GM21526 (cell line): ENCODE data around the gene RTN1.

Source experiments
- ATAC-seq: cut with Tn5 transposase; IDR thresholded peaks from one replicate; pipeline ENCODE4 v1.9.1; 2021; ENCODE audit warnings: moderate library complexity; ENCODE audit not compliant: unreplicated experiment, low FRiP score

The RTN1 gene

DNA sequence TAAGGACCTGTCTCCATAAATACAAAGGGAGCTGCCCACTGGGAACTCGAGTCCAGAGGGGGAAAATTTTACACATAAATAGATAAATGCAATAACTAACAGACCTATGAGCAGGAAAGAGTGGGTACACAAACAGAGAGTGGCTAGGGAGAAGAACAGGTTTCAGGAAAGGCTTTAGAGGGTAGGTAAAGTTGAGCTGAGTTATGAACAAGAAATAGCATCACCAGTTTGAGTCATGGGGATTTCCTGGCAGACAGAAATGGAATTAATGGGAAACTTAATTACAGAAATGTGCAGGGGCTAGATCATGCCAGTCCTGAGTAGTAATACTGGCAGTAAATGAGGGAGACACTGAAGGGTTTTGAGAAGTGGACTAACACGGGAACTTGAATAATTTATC, 236.0 kb downstream of the RTN1 start:
- ATAC-seq: no peak

DNA sequence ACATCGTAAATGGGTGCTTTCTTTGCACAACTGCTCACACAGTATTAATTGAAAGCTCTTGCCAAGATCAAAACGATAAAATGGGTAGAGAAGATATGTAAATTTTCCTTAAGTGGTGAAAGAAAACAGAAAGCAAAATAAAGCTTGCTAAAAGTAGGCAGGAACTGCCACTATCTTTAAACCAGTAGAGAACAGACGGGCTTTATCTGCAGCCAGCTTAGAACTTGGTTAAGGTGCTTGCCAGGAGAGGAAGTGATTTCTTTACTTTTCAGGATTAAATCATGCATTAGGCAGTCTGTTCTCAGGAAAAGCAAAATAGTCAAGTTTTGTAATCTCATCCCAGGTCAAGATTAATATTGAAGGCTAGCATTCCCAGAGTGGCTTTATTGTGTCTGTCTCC, 237.1 kb downstream of the RTN1 start:
- ATAC-seq: no peak

DNA sequence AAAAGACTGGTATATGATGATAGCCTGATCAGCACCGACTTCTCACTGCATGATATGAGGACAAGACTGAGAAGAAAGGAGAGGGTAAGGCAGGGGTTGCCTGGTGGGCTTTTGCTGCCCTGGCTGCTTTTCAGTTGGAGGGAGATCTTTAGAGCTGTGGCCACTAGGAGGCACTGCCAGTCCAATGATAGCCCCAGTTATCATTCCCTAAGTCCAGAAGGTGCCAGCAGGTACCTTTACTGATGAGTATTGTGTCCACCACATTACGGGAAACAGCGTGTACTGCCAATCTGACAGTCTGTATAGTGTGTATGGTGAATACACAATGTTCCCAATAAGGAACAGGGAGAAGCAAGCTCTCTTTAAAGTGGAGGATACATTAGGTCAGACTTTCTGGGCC, 238.2 kb downstream of the RTN1 start:
- no peak for ATAC-seq

- ATAC-seq: no peak
Measured at GRCh38 chr14:59631237-59631636, 239.3 kb downstream of the RTN1 start.

DNA sequence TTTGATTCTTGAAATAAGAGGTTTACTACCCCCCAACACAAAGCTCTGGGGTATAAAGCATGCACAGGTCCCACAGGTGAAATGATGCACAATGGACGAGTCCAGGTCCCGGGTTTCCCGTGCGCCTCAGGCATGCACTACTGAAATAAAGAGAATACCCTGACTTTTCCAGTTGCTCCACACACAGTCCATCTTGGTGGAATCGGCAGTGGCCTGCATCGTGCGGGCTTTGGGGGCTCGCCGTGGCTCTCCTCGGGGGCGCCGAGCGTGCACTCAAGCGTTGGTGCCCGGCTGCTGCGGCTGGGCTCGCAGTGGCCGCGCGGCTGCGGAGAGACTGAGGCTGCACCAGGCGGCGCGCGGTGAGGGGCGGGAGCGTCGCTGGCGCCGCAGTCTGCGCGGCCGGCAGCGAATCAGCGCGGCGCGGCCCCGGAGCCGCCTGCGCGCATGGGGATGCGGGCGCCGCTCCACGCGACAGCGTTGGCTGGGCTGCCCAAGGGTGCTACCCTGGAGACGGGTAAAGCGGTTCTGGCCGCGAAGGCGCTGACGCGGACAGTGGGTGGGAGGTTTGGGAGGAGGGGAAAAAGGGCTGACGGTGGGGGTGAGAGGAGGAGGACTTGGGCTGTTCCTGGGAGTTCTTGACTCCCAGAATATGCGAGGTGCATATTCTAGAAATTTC, 240.2 kb downstream of the RTN1 start:
- ATAC-seq: no peak

GRCh38 chr14:59629444-59630287, 240.9 kb downstream of the RTN1 start:
- no peak for ATAC-seq

- ATAC-seq: no peak
Measured at GRCh38 chr14:59627011-59627520, 243.5 kb downstream of the RTN1 start.

GRCh38 chr14:59622631-59623030, 247.9 kb downstream of the RTN1 start:
- no peak for ATAC-seq

- ATAC-seq: no peak
Measured at GRCh38 chr14:59619061-59619460, 251.5 kb downstream of the RTN1 start.

- no peak for ATAC-seq
Measured at GRCh38 chr14:59601056-59601455, 269.5 kb downstream of the RTN1 start.

DNA sequence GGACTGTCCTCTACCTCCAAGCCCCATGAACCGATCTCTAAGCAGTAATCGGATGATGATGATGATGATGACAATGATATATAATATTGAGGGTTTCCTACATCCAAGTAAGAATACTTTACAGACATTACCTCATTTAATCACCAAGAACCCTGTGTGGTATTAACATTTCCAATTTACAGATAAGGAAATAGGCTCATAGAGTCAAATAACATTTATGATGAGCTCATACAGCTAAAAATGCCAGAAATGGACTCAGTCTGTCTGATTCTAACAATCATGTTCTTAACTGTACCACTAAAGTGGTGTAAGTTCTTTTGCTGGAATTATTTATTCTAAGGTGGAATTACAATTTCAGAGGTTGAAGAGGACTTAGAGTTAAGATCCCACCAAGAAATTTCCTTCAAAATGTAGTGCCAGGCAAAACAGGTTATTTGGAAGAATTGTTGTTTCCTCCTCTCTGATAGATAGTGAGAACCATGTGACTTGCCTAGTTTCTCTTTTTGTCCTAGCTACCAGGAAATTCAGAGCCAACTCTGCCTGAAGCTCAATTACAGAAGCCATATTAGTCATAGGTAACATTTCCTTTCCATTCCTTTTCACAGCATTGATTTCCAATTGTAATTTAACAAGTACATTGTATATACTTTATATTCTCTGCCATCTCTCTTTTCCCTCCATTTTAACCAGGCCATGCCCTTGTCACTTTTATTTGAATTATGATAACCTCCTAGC, 270.2 kb downstream of the RTN1 start:
- no peak for ATAC-seq

GRCh38 chr14:59595071-59595470, 275.5 kb downstream of the RTN1 start:
- ATAC-seq: no peak

DNA sequence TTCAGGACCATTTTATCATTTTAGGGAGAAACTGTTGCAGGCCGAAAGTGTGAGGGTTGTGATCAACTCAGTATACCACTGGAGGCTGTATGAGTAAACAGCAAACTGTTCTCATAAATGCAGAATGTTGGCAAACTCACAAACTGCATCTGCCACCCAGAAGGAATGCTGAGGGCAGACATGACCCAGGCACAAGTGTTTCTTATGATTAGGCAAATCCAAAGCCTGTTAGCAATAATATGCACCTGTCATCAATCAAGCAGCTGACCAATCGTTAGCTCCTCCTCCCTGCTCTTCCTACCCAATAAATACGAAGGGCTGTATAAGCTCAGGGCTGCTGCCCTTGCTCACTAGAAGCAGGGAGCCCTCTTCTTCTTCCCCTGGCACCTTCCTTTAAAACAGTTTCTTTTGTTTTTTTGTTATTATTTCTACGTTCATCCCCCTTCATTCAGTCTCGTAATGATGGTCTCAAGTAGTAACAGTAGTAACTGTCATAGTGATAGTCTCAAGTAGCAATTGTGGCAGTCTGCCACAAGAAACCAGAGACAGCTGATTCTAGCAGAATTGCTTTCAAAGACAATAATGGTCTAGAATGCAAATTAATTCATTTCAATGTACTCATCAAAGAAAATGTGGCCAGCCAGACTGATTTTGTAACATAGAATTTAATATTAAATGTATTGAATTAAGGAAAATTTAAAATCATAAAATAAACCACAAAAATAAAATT, 278.8 kb downstream of the RTN1 start:
- ATAC-seq: no peak

DNA sequence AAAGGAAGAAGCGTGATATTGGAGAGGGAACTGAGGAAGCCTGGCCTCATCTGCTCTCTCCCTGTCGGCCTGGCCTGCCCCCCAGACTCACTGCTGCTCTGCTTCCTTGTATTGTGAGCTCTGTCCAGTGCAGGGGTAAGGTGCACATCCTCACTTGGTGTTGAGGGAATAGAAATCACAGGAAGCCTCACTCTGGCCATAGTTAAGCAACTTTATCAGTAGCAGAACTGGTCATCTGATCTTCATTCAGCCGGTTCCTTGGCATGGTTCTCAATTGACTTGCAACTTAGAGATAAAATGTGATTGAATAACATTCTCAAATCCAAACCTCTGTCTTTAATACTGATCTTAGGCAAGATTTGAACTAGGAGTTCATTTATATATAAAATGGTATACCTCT, 282.5 kb downstream of the RTN1 start:
- no peak for ATAC-seq

- ATAC-seq: no peak
Measured at GRCh38 chr14:59585891-59586554, 284.6 kb downstream of the RTN1 start.

GRCh38 chr14:59583755-59584154, 286.8 kb downstream of the RTN1 start:
- no peak for ATAC-seq

- ATAC-seq: no peak
Measured at GRCh38 chr14:59582845-59583509, 287.6 kb downstream of the RTN1 start.

DNA sequence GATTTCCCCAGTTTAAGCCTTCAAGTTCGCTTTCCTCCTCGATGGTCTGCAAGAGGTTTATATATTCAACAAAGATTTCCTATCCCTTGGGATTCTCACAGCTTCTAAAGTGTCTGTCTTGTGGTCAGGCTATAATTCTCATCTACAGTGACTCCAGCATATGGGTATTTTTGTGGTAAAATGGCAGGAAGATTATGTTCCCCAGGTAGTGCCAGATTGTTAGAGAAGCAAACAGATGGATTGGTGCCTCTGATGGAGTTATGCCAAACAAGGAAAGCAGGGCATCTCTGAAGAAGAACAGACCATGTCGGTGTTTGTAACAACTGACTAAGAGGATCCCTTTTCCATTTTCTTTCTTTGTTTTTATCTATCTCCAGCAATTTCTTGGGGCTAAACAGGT, 288.4 kb downstream of the RTN1 start:
- ATAC-seq: no peak

DNA sequence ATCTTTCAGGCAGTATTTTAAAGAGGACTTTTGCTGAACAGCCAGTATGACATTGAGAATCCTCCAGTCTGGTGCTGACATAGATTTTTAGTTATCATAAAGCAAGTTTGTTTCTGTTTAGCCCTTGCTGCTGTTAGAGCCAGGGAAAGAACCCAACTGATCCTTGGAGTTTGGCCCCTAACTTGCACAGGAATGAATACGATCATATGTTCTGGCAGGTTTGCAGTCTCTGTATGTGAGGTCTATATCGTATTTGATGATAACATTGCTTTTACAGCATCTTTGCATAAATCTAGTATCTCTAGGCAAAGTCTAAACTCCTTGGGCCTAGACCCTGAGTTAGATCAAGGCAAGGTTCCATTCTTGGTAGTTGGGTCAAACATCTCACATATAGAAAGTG, 289.7 kb downstream of the RTN1 start:
- ATAC-seq: no peak
